OCI-LY3 (cell line): ENCODE results near the gene HIBCH.

ENCODE experiments used
- EZH2phosphoT487 ChIP-seq: fragments of 200-600 bp; shearing (Covaris generic); IDR thresholded peaks from 2 replicates; pipeline ENCODE4 v1.6.1; 2018; ENCODE audit warnings: antibody characterized with exemption, mixed run types, low read depth
- TF ChIP-seq, protein P1 (sequence below): fragments of 200-600, 300-600 bp; sonication (generic); IDR thresholded peaks from 2 replicates; pipeline ENCODE4 v1.5.1; 2014; ENCODE audit warnings: antibody characterized with exemption, low read length, low read depth

- TF ChIP-seq, protein P1, sequence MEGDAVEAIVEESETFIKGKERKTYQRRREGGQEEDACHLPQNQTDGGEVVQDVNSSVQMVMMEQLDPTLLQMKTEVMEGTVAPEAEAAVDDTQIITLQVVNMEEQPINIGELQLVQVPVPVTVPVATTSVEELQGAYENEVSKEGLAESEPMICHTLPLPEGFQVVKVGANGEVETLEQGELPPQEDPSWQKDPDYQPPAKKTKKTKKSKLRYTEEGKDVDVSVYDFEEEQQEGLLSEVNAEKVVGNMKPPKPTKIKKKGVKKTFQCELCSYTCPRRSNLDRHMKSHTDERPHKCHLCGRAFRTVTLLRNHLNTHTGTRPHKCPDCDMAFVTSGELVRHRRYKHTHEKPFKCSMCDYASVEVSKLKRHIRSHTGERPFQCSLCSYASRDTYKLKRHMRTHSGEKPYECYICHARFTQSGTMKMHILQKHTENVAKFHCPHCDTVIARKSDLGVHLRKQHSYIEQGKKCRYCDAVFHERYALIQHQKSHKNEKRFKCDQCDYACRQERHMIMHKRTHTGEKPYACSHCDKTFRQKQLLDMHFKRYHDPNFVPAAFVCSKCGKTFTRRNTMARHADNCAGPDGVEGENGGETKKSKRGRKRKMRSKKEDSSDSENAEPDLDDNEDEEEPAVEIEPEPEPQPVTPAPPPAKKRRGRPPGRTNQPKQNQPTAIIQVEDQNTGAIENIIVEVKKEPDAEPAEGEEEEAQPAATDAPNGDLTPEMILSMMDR = peak; percentile 51
- TF ChIP-seq EZH2phosphoT487 = no peak
These were observed 24.7 kb upstream of the HIBCH start for GRCh38 chr2:190344276-190344827.
